SU-DHL-6 (cell line): ENCODE data around the gene PDHX.

ENCODE experiments used
- CTCF ChIP-seq: fragments of 200-600 bp; sonication (generic); IDR thresholded peaks from one replicate; pipeline ENCODE4 v1.5.1; 2017; ENCODE audit warnings: antibody characterized with exemption, mild to moderate bottlenecking, low read length, moderate library complexity; ENCODE audit not compliant: insufficient read depth, poor library complexity, severe bottlenecking
- EZH2phosphoT487 ChIP-seq: fragments of 200-600 bp; sonication (generic), shearing (Covaris generic); conservative IDR thresholded peaks from 2 replicates; pipeline ENCODE4 v1.6.1; 2018; ENCODE audit warnings: mild to moderate bottlenecking, antibody characterized with exemption, low read length, moderate library complexity, mixed read lengths

GRCh38 chr11:34996958-34997357 is 80.5 kb downstream of the PDHX start:
- no peak for TF ChIP-seq CTCF
- no peak for TF ChIP-seq EZH2phosphoT487
